Left forelimb (tissue), 1 donor: ENCODE measurements around the gene ATF6B.
"Not testable (repeated sequence)": the region's sequence is repeated elsewhere in the genome, so short reads cannot be mapped to it uniquely, and the experiment has no call there.

Experiments
- DNase-seq: peaks from one replicate; pipeline ENCODE4 v3.0.0-alpha.2; 2018; ENCODE audit warnings: low spot score

Gene ATF6B

DNA sequence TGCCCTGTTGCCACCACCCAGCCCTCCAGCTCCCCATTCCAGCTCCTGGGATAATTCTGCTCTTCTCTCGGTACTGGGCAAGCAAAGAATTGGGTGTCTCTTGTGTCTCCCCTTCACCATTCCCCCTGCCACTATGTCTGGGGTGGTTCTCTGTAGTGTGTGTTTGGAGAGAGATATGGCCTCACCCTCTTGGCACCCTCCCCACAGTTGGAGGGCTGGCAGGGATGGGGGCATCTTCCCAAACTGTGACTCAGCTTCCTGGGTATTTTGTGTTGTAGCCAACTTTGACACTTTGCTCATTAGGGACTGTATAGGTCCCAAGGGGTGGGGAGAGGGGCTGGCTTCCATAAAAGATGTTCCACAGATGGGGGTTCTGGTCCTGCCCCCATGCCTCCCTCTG lies 20.6 kb downstream of the ATF6B start:
- DNase-seq: no peak

DNA sequence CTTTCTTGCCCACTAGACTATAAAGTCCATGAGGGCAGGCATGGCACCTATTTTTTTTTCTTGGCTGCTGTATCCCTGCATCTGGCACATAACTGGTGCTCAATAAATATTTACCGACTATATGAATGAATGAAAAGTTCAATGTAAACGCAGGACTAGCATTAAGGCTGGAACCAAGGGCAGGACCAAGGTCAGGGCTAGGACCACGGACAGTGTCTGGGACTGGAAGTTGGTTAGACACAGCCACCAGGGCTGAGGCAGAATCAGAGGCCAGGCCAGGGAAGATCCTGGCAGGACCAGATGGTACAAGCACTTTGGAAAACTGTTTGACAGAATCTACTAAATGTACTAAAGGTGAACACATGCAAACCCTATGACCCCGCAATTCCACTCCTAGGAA lies 22.6 kb downstream of the ATF6B start:
- no peak for DNase-seq

DNA sequence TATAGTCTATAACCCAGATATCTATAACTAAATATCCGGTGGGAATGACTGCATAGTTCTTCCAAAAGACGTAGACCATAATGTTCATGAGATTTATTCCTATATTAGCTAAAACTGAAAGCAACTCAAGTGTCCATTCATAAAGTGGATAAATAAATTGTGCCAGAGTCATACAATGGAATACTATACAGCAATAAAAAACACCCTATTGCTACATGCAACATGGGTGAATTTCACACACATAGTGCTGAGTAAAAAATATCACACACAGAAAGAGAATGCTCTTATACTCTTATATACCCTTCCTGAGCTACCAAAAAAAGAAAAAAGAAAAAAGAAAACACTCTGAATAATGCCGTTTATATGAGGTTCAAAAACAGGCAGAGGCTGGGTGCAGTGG lies 25.8 kb downstream of the ATF6B start:
- no peak for DNase-seq

DNA sequence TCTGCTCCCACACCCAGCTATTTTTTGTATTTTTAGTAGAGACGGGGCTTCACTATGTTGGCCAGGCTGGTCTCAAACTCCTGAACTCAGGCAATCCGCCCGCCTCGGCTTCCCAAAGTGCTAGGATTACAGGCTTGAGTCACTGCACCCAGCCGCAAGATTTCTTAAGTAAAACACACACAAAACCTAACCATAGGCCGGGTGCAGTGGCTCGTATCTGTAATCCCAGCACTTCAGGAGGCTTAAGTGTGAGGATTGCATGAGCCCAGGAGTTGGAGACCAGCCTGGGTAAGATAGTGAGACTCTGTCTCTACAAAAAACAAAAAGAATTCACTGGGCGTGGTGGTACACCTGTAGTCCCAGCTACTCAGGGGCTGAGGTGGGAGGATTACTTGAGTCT lies 27.8 kb downstream of the ATF6B start:
- not testable (repeated sequence) for DNase-seq

DNA sequence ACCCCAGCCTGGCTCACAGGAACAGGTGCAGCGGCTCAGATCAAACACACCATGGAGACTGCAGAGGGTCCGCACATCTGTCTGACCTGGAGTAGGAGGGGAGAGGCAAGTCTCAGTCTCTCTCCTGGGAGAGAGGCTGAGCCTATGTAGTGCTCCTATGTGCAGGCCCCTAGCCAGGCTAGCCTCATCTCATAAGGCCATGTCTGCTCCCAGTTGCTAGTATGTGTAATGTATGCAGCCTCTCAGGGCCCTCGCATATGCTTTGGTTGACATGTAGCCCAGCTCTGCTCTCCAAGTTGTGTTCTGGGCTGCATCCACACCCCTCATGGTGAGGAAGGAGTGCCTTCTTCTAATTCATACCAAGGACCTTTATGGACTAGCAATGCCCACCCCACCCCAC lies 30.7 kb downstream of the ATF6B start:
- no peak for DNase-seq

DNA sequence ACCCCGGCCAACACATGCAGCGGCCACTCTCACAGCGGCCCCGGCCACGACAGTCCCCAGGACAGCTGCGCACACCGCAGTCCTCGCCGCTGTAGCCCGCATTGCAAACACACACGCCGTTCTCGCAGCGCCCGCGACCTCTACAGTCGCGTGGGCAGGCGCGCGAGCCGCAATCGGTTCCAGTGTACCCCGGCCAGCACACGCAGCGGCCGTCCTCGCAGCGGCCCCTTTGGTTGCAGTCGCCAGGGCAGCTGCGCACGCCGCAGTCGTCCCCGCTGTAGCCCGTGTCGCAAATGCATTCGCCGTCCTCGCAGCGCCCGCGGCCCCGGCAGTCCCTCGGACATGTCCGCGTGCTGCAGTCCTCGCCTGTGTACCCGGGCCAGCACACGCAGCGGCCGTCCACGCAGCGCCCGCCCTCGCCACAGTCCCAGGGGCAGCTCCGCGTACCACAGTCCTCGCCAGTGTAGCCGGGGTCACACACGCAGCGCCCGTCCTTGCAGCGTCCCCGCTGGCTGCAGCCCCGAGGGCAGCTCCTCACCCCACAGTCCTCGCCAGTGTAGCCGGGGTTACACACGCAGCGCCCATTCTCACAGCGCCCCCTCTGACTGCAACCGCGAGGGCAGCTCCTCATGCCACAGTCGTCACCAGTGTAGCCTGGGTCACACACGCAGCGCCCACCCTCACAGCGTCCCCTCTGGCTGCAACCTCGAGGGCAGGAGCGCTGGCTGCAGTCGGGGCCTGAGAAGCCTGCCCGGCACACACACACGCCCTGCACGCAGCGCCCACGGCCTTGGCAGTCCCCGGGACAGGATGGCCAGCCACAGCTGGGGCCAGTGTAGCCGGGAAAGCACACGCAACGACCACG lies 31.4 kb downstream of the ATF6B start:
- DNase-seq: no peak

DNA sequence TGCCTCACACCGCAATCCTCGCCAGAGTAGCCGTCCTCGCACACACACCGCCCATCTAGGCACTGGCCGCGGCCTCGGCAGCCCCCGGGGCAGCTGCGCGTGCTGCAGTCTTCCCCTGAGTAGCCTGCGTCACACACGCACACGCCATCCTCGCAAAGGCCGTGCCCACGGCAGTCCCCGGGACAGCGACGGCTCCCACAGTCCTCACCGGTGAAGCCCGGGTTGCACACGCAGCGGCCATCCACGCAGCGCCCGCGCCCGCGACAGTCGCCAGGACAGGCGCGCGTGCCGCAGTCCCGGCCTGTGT lies 32.0 kb downstream of the ATF6B start:
- no peak for DNase-seq

DNA sequence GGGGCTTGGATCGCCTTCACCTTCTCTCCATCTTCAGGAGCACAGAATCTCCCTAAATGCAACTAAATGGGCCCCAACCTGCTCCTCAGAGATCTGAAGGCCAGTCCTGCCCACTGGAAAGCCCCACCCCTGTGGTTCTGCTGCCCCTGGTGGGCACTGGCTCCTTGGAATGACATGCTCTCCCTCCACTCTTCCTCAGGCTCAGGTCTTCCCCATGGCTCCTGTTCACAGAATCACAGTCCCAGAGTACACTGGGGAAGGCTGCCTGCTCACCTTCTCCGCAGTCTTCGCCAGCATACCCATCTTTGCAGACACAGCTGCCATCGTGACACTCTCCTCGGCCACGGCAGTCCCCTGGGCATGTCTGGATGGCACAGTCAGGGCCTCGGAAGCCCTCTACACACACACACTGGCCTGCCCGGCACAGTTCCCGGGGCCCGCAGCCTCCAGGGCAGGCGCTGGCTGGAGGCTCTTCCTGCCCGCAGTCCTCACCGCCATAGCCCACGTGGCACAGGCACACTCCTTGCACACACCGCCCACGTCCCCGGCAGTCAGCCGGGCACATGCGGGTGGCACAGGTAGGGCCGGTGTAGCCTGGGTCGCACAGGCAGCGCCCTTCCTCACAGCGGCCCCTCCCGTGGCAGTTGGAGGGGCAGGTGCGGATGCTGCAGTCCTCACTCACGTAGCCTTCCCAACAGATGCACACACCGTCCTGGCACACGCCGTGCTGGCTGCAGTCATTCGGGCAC lies 32.5 kb downstream of the ATF6B start:
- no peak for DNase-seq

DNA sequence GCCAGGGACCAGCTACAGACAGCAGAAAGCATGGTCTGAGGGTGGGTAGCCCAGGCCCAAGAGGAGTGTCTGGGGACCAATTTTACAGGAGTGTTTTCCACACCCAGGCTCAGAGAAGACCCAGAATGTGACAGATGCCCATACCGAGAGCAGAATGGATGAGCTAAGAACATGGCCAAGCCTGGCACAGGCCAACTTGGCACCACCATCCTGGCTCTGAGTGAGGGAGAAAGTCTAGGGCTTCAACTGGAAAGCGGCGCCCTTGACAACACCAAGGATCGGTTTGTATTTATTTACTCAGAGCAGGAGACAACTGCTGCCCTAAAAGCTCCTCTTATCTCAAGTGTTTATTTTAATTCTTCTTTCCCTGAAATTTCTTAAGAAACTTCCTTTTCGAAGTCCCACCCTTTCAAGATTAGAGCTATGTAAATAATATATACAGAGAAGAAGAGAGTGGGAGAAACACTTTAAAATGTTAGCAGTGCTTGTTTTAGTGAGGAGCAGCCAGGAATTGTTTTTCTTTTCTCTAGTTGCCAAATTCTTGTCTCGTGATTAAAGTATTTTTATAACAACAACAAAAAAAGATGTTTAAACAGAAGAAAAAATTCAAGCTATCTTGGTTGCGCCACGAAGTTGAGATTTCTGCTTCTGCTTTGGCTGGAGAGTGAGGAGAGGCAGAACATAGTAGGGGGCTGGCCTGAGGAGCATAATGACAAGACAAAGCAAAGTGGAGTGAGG lies 35.1 kb downstream of the ATF6B start:
- DNase-seq: no peak

DNA sequence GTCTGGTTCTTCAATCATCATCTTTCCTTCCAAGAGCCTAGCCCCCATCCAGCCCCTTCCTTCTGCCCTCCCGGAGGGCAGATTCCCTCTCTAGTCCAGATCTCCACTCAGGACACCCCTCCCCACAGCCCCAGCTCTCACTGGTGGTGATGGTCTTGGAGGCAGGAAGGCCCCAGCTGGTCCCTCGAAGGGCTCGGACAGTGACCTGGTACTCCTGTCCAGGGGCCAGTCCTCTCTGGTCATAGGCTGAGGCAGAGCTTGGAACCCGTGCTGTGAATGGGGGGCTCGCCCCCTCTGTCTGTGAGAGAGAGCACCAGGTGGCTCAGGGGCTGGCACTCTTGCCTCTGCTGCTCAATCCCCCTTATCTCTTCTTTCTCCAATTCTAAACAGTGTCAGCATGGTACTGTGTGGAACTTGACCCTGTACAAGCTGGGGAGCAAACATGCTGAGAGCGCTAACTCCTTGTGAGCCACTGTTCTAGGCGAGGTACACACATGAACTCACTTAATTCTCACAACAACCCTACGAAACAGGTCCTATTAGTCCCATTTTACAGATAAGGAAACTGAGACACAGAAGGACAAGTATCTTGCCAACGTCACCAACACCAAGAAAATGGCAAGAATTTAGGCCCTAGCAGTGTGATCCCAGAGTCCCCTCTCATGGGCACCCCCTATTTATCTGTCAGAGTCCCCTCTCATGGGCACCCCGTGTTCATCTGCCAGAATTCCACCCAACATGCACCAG lies 38.8 kb downstream of the ATF6B start:
- no peak for DNase-seq

DNA sequence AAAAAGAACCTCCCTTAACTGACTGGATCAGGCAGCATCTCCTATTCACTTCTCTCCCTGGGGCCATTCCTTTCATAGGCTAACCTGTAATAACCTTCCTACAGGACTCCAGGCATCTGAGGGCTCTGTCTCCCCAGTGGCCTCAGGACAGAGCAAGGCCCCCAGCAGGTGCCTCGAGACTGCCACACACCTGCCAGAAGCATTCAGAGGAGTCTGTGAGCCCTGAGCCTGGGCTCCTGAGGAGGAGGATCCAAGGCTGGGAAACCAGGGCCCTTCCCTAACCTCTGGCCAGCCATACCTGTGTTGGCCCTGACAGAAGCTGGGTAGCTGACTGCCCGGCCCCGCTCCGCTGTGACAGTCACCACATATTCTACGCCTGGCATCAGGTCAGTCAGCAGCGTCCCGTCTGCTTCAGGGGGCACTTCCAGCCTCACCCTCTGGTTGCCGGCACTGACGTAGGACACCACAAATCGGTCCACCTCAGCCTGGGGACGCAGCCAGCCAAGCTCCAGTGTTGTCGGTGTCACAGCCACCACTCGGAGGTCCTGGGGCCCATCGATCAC lies 39.5 kb downstream of the ATF6B start:
- DNase-seq: no peak

DNA sequence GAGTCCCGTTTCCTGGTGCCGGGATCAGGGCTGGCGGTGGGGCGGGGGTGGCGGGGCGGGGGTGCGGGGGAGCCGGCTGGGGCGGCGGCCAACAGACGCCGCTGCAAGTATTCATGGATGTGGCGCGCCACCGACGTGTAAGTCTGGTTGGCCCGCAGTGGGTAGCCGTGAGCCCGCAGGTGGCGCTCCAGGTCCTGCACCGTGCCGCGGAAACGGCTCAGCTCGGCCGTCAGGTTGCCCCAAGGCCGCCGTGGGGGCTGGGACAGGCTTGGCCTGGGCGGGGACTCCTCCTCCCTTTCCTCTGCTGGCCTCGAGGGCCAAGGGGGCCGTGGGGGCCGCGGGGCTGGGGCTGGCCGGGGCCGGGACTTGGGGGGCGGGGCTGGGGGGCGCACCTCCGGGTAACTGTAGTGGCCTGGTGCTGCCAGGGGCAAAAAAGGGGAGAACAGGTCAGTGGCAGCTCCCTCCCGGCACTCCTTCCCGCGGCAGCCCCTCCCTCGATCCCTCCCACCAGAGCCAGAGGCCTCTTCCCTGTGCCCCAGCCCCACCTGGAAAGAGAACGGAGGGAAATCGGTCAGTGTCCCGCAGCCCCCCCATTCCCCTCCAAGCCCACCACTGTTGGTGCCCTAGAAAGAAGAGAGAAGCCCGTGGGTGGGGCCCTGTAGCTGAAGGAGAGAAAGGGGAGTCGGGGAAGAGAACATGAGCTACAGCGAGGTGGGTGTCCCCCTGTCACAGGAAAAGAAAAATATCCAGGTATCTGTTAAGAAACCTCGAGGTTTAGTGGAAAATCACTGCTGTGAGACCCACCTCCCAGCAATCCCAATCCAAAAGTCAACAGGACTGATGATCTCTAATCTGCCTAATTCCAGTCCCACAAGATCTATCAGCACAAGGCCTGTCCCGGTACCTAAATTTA lies 40.2 kb downstream of the ATF6B start:
- no peak for DNase-seq

DNA sequence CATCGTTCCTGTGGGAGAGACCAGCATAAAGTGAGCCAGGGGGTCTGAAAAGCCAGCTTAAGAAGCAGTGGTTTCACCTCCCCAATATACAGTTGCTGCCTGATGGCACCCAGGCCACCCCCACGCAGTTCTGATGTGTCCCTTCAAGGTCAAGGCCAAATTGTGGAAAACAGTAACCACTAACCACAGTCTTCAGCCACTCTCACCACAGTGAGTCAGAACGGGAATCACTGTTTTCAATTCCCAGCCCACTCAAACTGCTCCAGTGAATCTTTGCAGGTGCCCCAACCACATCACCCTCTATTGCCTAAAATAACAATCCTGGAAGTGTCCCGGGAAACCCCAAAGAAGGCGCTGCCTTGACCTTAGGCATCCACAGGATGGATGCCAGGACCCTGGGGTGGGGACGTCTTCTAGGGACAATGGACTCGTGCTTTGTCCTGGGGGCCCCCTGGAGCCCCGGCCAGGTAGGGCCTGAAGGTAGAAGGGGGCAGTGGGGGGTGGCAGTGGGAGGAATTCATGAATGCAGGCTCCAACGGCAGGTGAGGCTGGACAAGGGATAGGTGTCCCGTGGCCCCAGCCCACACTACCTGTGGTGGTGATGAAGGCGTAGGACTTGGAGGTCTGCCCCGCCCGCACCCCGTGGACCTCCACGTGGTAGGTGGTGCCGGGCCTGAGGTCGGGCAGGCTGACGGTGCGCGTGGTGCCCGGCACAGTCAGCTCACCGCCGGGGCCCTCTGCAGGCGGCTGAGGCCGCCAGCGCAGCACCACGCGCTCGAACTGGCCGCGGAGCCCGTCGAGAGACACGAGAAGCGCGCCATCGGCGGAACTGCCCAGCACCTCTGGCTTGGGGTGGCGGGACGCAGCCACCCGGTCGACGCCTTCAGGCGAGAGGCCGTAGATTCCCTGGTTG lies 41.1 kb downstream of the ATF6B start:
- DNase-seq: no peak

DNA sequence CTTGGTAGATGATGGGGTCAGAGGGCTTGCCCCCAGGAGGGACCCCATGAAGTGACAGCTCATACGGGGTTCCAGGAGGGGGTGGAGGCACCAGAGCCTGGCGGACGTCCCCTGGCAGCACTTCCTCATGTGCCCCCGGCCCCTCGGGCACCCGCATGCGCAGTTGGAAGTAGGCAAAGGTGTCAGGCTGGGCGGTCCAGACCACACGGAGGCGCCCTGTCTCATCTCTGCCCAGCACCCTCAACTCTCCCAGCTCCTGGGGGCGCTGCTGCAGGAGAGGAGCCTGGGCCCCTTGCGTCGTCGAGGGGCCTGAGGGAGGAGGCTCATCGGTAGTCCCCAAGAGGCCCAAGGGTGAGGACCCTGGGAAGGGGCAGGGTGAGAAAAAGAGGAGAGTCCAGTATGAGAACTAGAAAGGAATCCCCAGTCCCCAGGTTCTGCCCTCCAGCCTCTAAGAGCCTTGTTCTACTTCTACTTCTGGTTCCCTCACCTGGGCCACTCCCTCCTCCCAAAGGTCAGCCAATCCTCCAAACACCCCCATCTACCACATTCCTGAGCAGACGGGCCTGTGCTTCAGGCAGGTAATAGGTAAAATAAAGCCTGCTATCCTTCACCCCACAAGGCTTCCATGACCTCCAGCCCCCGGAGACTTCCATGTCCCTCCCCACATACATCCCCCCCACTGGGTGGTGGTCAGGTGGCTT lies 42.1 kb downstream of the ATF6B start:
- no peak for DNase-seq

DNA sequence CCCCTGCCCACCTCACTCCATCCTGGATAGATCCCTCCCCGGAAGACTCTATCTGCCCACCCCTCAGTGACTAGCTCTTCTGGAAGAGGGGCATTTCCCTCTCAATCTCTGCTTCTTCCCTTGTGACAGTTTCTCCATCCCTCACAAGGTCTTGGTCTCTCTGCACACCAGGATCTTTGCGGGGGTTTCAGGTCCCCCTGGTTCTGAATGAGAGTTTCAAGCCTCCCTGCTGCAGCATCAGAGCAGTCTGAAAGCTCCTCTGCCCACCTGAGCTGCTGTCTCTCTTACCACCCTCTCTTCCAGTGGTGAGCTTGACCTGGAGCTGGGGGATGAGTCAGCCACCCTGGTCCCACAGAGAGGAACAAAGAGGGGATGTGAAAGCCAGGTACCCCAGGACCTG lies 43.3 kb downstream of the ATF6B start:
- no peak for DNase-seq

DNA sequence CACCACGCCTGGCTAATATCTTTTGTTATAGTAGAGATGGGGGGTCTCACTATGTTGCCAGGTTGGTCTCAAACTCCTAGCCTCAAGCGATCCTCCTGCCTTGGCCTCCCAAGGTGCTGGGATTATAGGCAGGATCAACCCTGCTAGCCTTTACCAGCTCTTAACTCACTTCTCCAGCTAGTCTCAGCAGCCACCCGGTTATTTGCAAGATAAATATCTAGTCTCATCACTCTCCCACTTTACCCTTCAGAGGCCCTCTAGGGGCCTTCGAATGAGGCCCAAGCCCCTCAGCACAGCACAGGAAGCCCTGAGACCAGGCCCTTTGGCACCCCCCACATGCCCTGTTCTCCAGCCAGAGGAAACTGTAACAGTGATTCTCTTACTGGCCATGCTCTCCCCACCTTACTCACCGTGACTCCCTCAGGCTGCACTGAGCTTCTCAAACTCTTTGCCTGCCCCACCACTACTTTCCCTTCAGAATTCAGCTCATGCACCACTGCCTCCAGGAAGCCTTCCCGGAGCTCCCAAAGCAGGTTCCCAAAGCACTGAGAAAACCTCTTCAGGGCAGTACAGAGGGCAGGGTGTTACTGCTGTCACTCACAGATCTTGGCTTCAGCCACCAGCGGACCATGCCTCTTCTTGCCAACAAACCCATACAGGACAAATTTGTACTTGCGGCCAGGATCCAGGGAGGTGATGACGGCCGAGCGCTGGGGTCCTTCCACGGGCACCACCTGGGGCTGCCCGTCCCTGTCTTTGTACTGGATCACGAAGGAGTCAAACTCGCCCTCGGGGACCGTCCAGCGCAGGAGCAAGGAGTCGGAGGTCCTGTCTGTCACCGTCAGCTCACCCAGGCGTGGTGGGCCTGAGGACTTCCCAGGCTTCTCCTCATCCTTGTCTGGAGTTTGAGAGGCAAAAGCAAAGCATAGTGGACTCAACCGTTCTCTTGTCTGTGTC lies 44.0 kb downstream of the ATF6B start:
- no peak for DNase-seq

DNA sequence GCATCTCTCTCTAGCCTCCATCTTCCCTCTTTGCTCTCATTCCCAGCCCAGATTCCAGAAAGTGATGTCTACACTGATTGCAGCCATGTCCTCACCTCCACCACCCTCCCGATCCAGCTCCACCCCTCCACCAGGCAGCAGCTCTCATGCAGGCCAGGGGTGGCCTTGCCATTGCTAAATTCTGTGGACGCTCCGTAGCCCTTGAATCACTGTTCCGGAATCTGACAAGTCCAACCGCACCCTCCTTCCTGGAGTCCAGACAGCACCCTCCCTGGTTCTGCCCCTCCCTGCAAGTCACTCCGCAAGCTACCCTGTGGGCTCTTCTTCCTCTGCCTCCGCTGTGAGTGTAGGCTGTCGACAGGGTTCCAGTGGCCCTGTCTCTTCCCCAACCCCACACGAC lies 45.1 kb downstream of the ATF6B start:
- DNase-seq: no peak

DNA sequence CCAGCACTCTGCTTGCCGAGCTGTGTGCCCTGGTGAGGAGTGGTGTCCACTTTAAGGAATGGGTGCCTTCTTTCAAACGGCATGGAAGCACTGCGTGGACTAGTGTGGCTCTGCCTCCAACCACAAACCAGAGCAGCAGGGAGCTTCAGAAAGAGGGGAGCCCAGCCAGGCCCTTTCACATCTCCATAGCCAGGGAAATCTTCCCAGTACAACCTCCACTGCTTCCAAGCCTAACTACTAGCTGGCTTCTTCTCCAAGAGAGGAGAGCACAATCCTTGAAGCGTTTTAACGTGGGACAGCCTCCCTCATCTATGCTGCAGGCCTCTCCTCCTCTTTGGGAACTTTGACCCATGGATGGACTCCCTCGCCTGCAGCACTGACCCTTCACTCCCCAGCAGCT lies 45.6 kb downstream of the ATF6B start:
- DNase-seq: no peak
